ENCODE measurements around the gene LRIG2.
"Not testable (repeated sequence)": the region's sequence is repeated elsewhere in the genome, so short reads cannot be mapped to it uniquely, and the experiment has no call there.

LRIG2 gene

DNA sequence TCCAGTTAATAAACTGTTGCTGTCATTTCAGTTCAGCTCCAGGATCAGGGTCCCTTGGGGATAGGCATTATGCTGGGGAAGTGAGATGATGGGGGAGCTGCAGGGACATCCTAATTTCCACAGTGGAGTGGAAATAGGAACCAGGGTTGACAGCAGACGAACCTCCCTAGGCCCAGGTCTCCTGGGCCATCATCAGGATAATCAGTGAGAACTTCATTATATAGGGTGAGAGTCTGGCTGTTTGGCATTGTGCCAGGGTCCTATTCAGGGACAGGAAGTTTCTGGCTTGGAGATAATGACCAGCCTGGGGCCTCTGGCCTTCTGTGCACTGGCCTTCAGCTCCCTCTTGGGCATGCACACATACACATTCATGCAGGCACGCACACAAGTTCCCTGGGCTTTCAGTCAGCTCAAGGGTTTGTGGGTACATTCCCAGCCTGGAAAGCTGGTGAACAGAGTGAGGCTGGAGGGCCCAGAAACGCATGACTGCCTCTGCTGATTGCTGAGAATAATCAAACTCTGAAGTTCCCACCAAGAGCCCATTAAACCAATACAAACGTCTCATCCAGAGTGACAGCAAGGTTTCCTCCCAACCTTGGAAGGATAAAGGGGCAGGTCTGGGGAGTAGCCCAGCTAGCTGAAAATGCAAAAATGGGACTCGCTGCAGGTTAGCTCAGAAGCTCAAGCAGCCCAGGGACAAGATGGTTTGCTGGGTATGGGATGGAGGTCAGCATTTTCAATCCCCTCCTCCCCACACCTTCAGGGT lies 13.9 kb upstream of the LRIG2 start:
- DNase-seq (ENCODE audit: low read depth) = no peak

DNA sequence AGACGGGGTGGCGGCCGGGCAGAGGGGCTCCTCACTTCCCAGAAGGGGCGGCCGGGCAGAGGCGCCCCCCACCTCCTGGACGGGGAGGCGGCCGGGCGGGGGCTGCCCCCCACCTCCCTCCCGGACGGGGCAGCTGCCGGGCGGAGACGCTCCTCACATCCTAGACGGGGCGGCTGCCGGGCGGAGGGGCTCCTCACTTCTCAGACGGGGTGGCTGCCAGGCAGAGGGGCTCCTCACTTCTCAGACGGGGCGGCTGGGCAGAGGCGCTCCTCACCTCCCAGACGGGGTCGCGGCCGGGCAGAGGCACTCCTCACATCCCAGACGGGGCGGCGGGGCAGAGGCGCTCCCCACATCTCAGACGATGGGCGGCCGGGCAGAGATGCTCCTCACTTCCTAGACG lies 9.5 kb upstream of the LRIG2 start:
- not testable (repeated sequence) for DNase-seq (ENCODE audit: low read depth)

DNA sequence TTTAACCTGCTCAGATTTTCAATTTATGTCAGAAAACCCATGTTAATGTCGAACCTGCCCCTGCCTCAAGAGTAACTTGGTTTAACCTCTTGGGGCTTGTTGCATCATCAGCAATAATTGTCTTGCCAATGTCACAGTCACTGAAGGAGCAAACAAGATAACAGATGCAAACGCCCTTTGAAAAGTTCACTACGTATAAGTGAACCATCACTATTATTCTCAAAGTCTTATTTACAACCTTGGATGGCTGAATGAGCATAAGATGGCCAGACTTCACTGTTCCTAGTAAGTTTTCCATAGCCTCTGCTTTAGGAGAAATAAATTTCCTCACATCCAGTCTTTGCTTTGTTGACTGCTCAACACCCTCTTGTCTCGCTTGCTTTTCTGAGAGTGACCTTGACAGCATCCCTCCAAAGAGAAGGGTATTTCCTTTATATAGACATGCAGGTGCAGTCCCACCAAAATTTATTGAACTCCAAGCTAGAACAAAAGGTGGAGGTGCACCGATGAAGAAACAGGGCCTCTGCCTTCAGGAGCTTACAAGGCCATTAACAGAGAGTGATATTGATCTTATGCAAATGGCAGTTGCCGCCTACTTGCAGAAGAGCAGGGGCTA lies 749 bp upstream of the LRIG2 start:
- DNase-seq (ENCODE audit: low read depth) = no peak

DNA sequence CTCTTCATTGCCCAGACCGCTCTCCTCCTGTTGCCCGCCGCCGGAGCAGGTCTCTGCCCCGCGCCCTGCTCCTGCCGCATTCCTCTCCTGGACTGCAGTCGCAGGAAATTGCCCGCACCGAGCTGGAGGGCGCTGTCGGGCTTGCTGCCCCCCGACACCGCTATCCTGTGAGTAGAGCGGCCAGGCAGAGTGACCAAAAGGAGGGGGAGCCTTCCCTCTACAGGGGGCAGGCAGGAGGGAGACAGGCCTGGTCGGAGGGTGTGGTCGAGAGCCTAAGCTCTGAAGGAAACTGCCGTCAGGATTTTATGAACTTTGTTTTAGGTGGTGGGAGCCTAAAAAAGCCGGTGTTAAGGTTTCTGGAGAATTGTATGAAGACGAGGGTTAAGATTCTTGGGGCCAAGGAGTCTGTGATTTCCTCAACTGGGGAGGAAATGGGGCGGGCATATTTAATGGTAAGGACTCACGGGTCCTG lies 517 bp downstream of the LRIG2 start:
- DNase-seq (ENCODE audit: low read depth) = no peak

GRCh38 chr1:113074237-113074636 lies 1.2 kb downstream of the LRIG2 start:
- DNase-seq (ENCODE audit: low read depth) = no peak

GRCh38 chr1:113077978-113078377 lies 5.0 kb downstream of the LRIG2 start:
- not testable (repeated sequence) for DNase-seq (ENCODE audit: low read depth)

- no peak for DNase-seq (ENCODE audit: low read depth)
Observed at GRCh38 chr1:113086541-113086940, 13.5 kb downstream of the LRIG2 start.

DNA sequence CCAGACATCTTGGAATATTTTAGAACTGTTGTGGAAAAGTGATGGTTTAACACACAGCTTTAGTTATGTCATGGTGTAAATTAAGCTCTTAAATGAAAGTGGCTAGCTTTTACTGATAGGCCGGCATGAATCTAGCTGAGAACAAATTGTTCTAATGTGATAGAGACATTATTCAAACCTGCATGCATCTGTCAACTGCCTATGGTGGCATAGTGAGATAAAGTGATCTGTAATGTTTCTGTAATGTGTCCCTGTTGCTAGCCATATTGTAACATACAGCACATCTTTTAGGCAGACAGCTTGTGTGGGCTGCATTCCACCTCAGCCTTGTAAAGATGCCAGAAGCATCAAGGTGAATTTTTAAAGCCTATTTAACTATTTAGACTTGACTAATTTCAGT lies 16.0 kb downstream of the LRIG2 start:
- no peak for DNase-seq (ENCODE audit: low read depth)

GRCh38 chr1:113090051-113090450 lies 17.1 kb downstream of the LRIG2 start:
- no peak for DNase-seq (ENCODE audit: low read depth)

DNA sequence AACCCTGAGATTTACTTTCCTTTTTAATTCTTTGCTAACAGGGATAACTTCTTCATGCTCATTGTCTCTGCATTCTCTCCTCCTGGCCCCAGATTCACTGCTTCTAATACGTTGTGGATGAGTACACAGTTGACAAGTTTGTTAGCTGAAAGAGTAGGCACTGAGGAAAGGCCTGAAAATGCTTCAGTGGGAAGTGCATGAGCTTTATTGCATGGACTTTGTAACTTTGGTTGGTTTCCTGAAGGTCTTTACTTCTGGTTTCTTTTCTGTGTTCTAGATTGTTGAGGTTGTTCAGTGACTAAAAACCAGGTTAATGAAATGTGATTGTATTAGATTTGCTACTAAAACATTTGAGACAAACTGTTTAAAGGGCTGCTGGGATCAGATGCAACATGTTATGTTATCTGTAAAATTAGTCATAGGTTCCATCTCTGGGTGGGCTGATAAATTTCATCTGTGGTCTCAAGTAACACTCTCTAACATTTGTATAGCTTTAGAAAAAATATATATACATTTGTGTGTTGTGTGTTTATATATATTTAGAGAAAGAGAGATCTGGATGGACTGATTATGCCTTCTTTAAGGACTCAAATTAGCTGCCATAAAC lies 19.1 kb downstream of the LRIG2 start:
- DNase-seq (ENCODE audit: low read depth) = no peak

DNA sequence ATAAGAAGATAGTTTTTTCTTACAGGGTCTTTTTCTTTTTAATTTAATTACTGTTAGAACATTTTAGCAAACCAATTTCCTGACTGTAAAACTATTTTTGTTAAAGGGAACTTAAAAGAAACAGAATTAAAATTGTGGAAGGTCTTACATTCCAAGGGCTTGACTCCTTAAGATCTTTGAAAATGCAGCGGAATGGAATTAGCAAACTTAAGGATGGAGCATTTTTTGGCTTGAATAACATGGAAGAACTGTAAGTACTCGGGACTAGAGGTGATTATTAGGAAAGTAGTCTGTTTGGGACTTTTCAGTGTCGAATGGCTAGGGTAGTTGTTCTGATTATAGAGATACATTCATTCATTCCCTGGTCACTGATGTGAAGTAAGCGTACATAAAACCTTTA lies 21.5 kb downstream of the LRIG2 start:
- no peak for DNase-seq (ENCODE audit: low read depth)

DNA sequence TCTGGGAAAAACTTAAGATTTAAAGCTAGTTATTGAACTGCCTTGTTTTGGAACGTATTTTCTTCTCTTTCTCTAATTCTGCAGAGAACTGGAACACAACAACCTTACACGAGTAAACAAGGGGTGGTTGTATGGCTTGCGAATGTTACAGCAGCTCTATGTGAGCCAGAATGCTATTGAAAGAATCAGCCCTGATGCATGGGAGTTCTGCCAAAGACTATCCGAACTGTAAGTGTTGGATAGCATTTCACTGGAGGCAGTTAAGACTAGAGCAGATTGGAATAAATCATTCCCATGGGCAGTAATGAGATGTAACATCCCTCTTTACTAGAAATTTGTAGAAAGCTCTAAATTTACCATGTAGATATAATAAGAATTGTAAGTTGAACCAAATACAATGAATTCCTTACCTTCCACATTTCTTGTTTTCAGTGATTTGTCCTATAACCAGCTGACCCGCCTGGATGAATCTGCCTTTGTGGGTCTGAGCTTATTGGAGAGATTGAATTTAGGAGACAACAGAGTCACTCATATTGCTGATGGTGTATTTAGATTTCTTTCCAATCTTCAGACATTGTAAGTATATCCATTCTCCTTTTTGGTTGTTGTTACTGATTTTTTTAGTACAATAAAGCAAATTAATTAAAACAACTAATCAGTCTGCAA lies 22.9 kb downstream of the LRIG2 start:
- DNase-seq (ENCODE audit: low read depth) = no peak

DNA sequence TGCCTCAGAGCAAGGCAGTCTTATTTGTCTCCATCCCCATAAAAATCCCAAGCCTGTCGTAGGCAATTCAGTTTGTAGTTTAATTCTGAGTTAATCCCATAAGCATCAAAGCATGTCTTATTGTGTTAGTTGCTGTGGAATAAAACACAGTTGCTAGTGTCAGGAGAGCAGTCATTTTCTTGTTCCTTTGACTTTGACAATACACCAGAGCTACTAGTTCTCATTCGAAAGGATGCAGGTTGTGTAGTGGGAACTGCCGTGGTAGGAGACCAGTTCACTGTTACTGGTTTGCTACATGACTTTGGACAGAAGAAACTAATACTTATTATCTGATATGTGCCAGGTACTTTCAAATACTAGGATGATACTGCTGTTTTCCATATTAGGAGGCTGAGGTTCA lies 23.5 kb downstream of the LRIG2 start:
- DNase-seq (ENCODE audit: low read depth) = no peak

- no peak for DNase-seq (ENCODE audit: low read depth)
Observed at GRCh38 chr1:113101588-113101987, 28.6 kb downstream of the LRIG2 start.

DNA sequence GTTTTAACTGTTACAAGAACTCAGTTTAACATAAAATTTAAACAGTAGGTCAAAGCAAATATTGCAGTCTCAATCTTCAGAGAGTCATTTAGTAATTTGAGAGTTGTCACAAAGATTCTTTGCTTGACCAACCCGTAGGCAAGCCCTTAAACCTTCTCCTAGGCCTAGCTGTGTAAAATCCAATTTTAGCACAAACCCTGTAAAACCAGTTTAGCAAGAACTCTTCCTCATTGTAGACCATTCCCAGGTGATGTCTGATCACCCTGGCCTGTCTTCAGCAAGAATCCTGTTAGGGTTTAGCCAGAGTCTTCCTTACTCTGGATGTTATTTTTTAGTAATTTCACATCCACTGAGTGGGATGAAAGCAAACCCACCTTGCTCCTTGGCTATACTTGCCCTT lies 30.1 kb downstream of the LRIG2 start:
- no peak for DNase-seq (ENCODE audit: low read depth)

GRCh38 chr1:113103977-113104376 lies 31.0 kb downstream of the LRIG2 start:
- no peak for DNase-seq (ENCODE audit: low read depth)

GRCh38 chr1:113106910-113107309 lies 33.9 kb downstream of the LRIG2 start:
- no peak for DNase-seq (ENCODE audit: low read depth)

DNA sequence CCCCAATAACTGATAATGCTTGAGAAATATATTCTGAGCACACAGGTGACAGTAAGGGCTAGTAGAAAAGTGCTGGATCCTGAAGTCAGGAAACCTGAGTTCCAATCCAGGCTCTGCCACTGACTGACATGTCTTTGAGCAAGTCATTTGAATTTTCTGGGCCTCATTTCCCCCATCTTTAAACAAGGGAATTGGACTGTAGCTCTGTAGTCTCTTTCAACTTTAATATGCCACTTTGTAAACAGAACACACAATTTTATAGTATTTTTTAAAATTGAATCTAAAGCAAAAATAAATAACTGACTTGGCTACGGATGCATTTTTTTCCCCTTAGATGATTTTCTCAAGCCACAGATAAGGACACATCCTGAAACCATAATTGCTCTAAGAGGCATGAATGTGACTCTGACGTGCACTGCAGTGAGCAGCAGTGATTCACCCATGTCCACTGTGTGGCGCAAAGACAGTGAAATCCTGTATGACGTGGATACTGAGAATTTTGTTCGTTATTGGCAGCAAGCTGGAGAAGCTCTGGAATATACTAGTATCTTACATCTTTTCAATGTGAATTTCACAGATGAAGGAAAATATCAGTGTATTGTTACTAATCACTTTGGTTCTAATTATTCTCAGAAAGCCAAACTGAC lies 37.0 kb downstream of the LRIG2 start:
- DNase-seq (ENCODE audit: low read depth) = no peak

DNA sequence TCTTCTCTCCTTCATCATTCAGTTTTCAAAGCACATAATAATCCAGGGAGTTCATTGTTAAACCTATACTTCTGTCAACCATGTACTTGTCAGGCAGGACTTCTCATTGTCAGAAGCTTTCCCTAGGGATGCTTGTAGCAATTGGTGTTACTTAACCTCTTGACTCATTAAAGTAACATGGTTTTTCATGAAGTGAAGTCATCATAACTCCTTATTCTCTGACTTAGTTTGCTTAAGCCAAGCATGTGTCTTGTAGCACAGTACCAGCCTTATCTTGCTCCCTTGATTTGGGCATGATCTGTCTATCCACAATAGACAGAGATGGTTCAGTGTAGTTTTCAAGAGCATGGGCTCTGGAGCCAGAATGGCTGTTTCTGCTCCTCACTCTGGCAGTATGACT lies 45.3 kb downstream of the LRIG2 start:
- DNase-seq (ENCODE audit: low read depth) = no peak

DNA sequence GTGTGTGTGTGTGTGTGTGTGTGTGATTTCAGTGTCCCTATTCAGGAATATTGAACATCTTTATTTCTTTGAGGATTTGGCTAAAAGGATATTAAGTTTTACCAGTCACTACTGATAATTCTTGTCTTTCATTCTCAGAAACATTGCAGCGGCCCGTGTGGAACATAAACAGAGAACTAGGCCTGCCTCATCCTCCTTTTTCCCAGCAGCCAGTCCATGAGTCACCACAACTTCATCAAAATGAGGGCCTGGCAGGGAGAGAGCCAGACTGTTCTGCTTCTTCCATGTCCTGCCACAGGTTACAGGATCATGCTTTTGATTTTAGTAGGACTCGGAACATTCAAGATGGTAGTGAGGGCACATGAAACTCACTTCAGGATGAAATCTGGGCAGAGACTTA lies 50.7 kb downstream of the LRIG2 start:
- DNase-seq (ENCODE audit: low read depth) = no peak

GRCh38 chr1:113124366-113124765 lies 51.4 kb downstream of the LRIG2 start:
- no peak for DNase-seq (ENCODE audit: low read depth)

DNA sequence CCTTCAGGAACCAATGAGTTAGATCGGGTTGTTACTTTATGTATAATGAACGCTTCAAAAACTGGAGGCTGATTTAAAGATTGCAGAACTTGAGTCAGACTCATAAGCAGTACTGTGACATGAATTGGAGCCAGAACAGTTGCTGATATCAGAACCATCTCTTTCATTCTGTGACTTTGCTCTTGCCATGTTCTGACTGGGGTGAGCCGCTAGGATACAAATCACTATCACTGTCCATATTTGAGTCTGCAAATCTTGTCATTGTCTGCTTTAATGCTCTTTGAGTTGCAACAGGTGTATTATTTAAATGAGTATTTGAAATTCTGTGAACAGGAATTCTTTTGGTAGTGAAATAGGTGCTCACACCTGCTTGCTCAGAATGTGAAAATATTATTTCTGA lies 52.5 kb downstream of the LRIG2 start:
- DNase-seq (ENCODE audit: low read depth) = no peak

Measured in activated T-cell treated with anti-CD3 and anti-CD28 coated beads for 1 hour (primary cell).